Thoracic aorta (tissue), 2 donors: Measurements from ENCODE around the gene PPP2R2D. TPM values are rescaled to one million over a fixed set of nuclear protein-coding genes. Genes with fewer than 3 reads are reported as not detected.

Experiments
- ATAC-seq: fragments of 150-250 bp; one replicate; pipeline ENCODE4 v1.8.0; 2017; ENCODE audit warnings: low read depth; ENCODE audit not compliant: insufficient number of reproducible peaks, low FRiP score
- DNase-seq: peaks from one replicate; pipeline ENCODE4 v3.0.0-alpha.2; 2020; ENCODE audit warnings: low spot score
- H3K27ac ChIP-seq, 2 donors: fragments of 200-600 bp; sonication (generic); 1 replicate in 1 of 2; 2 replicates in 1 of 2; pipeline ENCODE4 v1.5.1; 2016; ENCODE audit warnings: mild to moderate bottlenecking in 2 of 2, moderate library complexity in 2 of 2
- H3K27me3 ChIP-seq: fragments of 200-600 bp; sonication (generic); replicated peaks from 2 replicates; pipeline ENCODE4 v1.6.0; 2016; ENCODE audit warnings: mild to moderate bottlenecking; ENCODE audit not compliant: insufficient read depth
- H3K36me3 ChIP-seq: fragments of 200-600 bp; sonication (generic); one replicate; pipeline ENCODE4 v1.5.1; 2016
- H3K4me1 ChIP-seq, 2 donors: fragments of 200-600 bp; sonication (generic); 1 replicate in 1 of 2; 2 replicates in 1 of 2; pipeline versions ENCODE4 v1.5.1 to v1.6.0; 2016; ENCODE audit warnings: low read depth in 2 of 2, mild to moderate bottlenecking in 1 of 2; ENCODE audit not compliant: control insufficient read depth in 1 of 2
- H3K4me3 ChIP-seq: fragments of 200-600 bp; sonication (generic); 2 replicates; pipeline ENCODE4 v1.5.1; 2016; ENCODE audit warnings: mild to moderate bottlenecking
- H3K9me3 ChIP-seq: fragments of 200-600 bp; sonication (generic); 2 replicates; pipeline ENCODE4 v1.5.1; 2016
- total RNA-seq, 2 donors: library from RNA; depleted of rRNA; stranded (reverse); fragments of >200 nt; gene quantifications; one replicate each; pipeline versions ENCODE4 v1.1.0 to v1.2.3, GENCODE V29; 2016
- TF ChIP-seq, protein P1 (sequence below): fragments of 200-600 bp; sonication (generic); IDR thresholded peaks from one replicate; pipeline ENCODE4 v1.5.1; 2019; ENCODE audit warnings: antibody characterized with exemption

Gene PPP2R2D
- total RNA-seq, 2 donors from 2014 or later: 23.0 to 34.1 TPM

DNA sequence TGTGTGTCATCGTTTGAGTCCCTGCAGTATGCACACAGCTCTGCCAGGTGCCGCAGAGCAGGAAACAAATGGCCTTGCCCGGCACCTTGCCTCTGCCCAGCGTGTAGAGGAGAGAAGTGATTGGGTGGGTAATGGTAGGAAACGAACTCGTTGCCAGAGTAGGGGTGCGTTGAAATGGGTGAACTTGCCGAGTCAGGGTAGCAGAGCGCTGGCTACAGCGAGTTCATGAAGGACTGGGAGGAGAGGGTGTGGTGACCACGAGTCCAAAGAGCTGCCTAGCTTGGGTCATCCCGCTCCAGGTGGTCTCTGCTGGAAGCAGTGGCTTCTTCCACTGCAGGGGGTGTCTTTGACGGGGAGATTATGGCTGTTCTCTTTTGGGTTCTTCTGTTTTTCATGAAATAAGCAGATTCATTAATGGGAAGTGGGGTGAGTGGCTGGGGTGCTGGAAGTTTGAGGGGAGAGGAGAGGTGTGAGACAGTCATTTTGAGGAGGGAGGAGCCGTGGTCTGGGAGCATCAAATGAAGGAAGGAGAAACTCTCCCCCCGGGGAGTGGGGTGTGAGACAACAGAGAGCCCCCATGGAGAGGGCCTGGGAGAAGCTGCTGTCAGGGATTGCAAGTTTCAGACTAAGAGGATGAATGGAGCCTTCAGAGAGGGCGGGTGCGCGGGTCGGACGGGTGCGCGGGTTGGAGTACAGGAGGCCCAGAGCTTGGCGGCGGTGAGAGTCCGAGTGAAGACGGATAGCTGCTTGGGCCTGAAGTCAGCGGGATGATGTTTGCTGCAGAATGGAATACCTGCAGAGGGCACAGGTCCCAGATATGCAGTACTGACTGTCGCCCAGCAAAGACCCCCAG, 26.2 kb downstream of the PPP2R2D start:
- Histone ChIP-seq H3K4me1 (peaks cover 17 to 27% of the 10 kb centered on the region in 2 donors), H3K27ac (no peak overlapping the region), H3K9me3 (no peaks in the 10 kb centered on the region), H3K27me3 (no peaks in the 10 kb centered on the region), H3K36me3 (no peaks in the 10 kb centered on the region), H3K4me3 (no peak overlapping the region)
- TF ChIP-seq, protein P1, sequence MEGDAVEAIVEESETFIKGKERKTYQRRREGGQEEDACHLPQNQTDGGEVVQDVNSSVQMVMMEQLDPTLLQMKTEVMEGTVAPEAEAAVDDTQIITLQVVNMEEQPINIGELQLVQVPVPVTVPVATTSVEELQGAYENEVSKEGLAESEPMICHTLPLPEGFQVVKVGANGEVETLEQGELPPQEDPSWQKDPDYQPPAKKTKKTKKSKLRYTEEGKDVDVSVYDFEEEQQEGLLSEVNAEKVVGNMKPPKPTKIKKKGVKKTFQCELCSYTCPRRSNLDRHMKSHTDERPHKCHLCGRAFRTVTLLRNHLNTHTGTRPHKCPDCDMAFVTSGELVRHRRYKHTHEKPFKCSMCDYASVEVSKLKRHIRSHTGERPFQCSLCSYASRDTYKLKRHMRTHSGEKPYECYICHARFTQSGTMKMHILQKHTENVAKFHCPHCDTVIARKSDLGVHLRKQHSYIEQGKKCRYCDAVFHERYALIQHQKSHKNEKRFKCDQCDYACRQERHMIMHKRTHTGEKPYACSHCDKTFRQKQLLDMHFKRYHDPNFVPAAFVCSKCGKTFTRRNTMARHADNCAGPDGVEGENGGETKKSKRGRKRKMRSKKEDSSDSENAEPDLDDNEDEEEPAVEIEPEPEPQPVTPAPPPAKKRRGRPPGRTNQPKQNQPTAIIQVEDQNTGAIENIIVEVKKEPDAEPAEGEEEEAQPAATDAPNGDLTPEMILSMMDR: no peak
- ATAC-seq: no peak
- no peak for DNase-seq

DNA sequence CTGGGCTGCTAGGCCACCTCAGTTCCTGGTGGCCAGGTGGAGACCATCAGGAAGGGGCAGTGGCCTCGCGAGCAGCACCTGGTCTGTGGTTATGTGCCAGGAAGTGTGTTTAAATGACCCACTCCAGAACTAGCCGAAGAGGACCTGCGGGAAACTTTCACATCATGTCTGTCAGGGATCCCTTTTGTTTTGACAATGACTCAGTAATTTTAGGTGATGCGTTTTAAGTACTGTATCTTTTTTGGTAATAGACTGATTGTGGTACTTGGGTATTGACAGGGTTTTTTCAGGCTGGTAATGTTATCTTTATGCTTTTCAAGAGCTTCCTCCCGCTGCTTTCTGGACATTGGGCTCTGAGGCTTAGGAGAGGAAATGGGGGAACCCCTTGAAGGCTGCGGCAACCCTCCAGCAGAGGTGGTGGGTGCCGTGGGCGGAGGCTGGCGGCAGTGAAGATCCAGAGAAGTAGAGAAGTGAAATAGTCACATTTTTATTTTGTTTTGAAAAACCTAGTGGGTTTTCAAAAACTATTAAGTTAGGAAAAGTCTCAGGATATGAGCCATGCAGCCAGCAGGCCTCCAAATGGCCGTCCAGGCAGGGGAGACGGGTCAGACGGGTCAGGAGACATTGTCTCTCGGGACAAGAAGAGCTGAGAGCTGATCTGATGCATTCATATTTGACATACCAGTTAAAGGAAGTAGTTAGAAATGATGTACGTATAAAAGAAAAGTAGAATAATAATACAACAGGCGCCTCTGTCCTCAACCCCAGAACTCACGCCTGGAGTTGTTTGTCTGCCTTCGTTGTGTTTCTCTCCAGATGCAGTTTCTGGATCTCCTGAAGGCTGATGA, 27.7 kb downstream of the PPP2R2D start:
- TF ChIP-seq, protein P1: no peak
- no peak for ATAC-seq
- Histone ChIP-seq H3K4me1 (peaks cover 28 to 42% of the 10 kb centered on the region in 2 donors), H3K9me3 (no peaks in the 10 kb centered on the region), H3K27me3 (no peaks in the 10 kb centered on the region), H3K4me3 (no peak overlapping the region), H3K27ac (no peak overlapping the region), H3K36me3 (no peaks in the 10 kb centered on the region)
- DNase-seq: no peak

DNA sequence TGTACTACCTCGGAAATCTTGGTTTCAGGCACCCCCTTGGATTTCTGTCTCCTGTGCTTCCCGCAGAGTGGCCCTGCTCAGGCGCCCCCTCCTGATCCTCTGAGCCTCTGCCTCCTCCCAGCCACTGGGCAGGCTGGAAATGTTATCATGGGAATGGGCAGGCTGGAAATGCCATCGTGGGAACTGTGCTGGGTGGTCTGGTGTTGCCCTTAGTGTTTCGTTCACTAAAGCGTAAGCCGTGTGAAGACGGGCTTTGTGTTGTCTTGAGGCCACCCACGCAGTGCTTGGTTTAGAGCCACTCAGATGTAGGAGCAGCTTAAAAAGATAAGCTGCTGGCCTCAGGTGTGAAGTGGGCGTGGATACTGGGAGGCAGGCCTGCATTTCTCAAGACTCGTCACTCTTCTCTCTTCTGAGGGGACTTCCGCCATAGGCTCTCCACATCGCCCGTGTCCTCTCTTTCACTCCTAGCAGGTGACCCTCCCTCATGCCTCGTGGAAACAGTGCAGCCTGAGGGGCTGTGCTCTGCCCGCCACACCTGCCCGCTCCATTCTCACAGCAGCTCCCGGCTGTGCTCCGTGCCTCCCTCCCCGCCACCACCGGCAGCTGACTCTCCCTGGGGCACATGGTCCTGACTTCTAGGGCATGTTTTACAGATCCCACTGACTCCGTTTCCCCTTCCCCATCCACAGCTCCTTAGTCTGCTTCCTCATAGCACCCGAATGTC, 28.5 kb downstream of the PPP2R2D start:
- H3K27ac ChIP-seq: no peak overlapping the region
- TF ChIP-seq, protein P1: no peak
- H3K4me3 ChIP-seq: no peak overlapping the region
- H3K4me1 ChIP-seq: peaks cover 28 to 43% of the 10 kb centered on the region in 2 donors
- peak; percentile 18 for ATAC-seq
- no peak for DNase-seq
- no peaks in the 10 kb centered on the region for H3K27me3 ChIP-seq
- no peaks in the 10 kb centered on the region for H3K36me3 ChIP-seq
- H3K9me3 ChIP-seq: no peaks in the 10 kb centered on the region

DNA sequence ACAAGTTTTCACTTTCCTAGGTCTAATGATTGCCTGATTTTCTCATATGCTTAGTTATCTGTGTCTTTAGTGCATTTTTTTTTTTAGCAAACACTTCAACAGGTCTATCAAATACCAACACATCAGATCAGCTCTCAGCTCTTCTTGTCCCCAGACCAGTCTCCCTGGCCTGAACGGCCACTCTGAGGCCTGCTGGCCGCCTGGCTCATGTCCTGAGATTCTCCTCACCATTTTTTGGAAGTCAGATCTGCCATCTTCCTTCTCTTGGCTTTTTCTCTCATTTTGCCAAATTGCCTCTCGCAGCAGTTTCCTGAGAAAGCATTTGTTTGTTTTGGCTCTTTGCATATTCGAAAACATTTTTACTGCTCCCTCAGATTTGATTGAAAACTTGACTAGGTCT, 29.3 kb downstream of the PPP2R2D start:
- TF ChIP-seq, protein P1: no peak
- no peak for ATAC-seq
- no peak for DNase-seq
- Histone ChIP-seq H3K27ac (no peak overlapping the region), H3K4me1 (peaks cover 28 to 43% of the 10 kb centered on the region in 2 donors), H3K9me3 (no peaks in the 10 kb centered on the region), H3K27me3 (no peaks in the 10 kb centered on the region), H3K4me3 (no peak overlapping the region), H3K36me3 (no peaks in the 10 kb centered on the region)
